Measurements from ENCODE around the gene CLEC4M. TPM values are rescaled to one million over a fixed set of nuclear protein-coding genes. Genes with fewer than 3 reads are reported as not detected.
"Not testable (repeated sequence)": the region's sequence is repeated elsewhere in the genome, so short reads cannot be mapped to it uniquely, and the experiment has no call there.

Gene CLEC4M
- total RNA-seq, 1 donor: not detected

DNA sequence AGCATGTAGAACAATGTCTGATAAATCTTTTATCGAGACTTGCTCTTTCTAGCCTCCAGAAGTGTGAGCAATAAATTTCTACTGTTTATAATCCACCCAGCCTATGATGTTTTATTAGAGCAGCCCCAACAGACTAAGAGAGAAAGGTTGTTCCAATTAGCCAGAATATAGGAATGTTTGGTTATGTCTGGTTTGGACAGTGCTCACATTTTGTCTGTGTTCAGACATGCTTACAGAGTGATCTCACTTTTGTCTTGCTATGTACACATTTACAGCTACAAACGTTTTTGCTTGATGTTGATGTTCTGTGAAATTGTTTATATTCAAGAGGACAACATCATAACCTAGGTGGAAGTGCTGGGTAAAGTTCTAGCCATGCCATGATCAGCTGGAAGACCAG, 48.9 kb downstream of the CLEC4M start:
- DNase-seq (ENCODE audit: low read depth): no peak
- TF ChIP-seq, protein P1, sequence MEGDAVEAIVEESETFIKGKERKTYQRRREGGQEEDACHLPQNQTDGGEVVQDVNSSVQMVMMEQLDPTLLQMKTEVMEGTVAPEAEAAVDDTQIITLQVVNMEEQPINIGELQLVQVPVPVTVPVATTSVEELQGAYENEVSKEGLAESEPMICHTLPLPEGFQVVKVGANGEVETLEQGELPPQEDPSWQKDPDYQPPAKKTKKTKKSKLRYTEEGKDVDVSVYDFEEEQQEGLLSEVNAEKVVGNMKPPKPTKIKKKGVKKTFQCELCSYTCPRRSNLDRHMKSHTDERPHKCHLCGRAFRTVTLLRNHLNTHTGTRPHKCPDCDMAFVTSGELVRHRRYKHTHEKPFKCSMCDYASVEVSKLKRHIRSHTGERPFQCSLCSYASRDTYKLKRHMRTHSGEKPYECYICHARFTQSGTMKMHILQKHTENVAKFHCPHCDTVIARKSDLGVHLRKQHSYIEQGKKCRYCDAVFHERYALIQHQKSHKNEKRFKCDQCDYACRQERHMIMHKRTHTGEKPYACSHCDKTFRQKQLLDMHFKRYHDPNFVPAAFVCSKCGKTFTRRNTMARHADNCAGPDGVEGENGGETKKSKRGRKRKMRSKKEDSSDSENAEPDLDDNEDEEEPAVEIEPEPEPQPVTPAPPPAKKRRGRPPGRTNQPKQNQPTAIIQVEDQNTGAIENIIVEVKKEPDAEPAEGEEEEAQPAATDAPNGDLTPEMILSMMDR (IDR thresholded peaks at IDR 0.05; ENCODE audit: insufficient read depth, low read length): no peak
- H3K4me3 ChIP-seq (ENCODE audit: low read depth, low read length): no peak overlapping the region

DNA sequence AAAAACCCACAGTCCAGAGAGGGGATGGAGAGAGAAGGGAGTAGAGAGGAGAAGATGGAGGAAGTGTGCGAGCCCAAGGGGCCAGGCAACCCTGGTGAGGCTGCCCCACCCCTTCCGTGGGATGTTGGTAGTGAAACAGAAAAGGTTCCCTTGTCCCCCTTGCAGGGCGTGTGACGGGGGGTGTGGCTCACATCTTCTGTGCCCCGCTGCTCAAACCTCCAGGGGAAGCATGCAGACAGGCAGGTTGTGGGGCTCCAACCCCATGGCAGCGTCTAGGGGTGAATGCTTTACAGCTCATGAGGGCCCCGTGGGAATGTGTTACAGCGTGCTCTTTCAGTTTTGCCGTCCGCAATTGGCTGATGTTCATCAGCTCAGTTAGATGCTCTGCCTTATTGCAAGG, 52.3 kb downstream of the CLEC4M start:
- no peak for DNase-seq (ENCODE audit: low read depth)
- TF ChIP-seq, protein P1 (IDR thresholded peaks at IDR 0.05; ENCODE audit: insufficient read depth, low read length): no peak
- no peak overlapping the region for H3K4me3 ChIP-seq (ENCODE audit: low read depth, low read length)

DNA sequence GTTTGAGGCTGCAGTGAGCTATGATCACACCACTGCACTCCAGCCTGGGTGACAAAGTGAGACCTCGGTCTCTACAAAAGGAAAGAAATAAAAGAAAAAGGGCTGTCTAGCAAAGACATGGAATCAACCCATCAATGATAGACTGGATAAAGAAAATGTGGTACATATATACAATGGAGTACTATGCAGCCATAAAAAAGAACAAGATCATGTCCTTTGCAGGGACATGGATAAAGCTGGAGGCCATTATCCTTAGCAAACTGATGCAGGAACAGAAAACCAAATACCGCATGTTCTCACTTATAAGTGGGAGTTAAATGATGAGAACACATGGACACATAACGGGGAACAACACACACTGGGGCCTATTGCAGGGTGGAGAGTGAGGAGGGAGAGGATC, 53.0 kb downstream of the CLEC4M start:
- DNase-seq (ENCODE audit: low read depth); H3K4me3 ChIP-seq (ENCODE audit: low read depth, low read length): not testable (repeated sequence)

DNA sequence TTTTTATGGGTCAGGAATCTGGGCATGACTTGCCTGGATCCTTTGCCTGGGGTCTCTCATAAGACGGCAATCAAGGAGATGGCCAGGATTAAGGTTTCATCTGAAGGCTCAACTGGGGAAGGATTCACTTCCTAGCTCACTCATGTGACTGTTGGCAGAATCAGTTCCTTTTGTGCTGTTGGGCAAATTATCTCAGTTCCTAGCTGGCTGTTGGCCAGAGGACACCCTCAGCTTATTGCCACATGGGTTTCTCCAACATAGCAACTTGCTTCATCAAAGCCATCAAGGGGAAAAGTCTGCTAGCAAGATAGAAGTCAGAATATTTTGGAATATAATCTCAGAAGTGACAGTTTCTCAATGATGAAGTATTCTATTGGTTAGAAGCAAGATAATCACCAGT, 54.8 kb downstream of the CLEC4M start:
- TF ChIP-seq, protein P1 (IDR thresholded peaks at IDR 0.05; ENCODE audit: insufficient read depth, low read length): no peak
- H3K4me3 ChIP-seq (ENCODE audit: low read depth, low read length): no peak overlapping the region
- no peak for DNase-seq (ENCODE audit: low read depth)

DNA sequence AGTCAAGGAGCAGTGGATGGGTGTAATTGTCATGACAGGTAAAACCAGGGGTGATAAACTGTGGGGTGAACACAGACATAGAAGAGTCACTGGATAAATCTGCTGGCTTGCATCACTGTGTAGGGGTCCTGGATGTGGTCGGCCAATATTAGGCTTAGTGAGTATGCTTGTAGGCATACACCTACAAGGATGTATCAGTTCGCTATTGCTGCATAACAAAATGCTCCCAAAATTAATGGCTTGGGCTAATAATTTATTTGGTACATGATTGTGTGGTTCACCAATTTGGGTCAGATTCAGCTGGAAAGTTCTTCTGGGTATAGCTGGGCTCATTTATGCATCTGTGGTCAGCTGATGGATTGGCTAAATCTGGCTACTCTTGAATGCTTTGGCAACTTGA, 55.8 kb downstream of the CLEC4M start:
- H3K4me3 ChIP-seq (ENCODE audit: low read depth, low read length): no peak overlapping the region
- DNase-seq (ENCODE audit: low read depth): no peak
- TF ChIP-seq, protein P1 (IDR thresholded peaks at IDR 0.05; ENCODE audit: insufficient read depth, low read length): no peak

Other genes starting within 250 kb of the CLEC4M start
- gene ZNF358, start 247.1 kb upstream of the CLEC4M start, total RNA-seq (ENCODE audit: low replicate concordance): 33.9 and 113 TPM in 2 replicates
- 12.0 and 17.3 TPM in 2 replicates for gene MCOLN1, start 240.6 kb upstream of the CLEC4M start, total RNA-seq (ENCODE audit: low replicate concordance)
- 67.8 and 123 TPM in 2 replicates for gene PNPLA6, start 227.5 kb upstream of the CLEC4M start, total RNA-seq (ENCODE audit: low replicate concordance)
- gene CAMSAP3, start 167.4 kb upstream of the CLEC4M start, total RNA-seq (ENCODE audit: low replicate concordance): not detected in 2 replicates
- 26.9 and 30.5 TPM in 2 replicates for gene XAB2, start 133.7 kb upstream of the CLEC4M start, total RNA-seq (ENCODE audit: low replicate concordance)
- 7.1 and 35.2 TPM in 2 replicates for gene PET100, start 133.4 kb upstream of the CLEC4M start, total RNA-seq (ENCODE audit: low replicate concordance)
- gene PCP2, start 129.5 kb upstream of the CLEC4M start, total RNA-seq (ENCODE audit: low replicate concordance): not detected in 2 replicates
- 0.90 and 2.8 TPM in 2 replicates for gene STXBP2, start 126.1 kb upstream of the CLEC4M start, total RNA-seq (ENCODE audit: low replicate concordance)
- not detected in 2 replicates for gene RETN, start 94.2 kb upstream of the CLEC4M start, total RNA-seq (ENCODE audit: low replicate concordance)
- gene MCEMP1, start 86.2 kb upstream of the CLEC4M start, total RNA-seq (ENCODE audit: low replicate concordance): not detected in 2 replicates
- 26.3 and 38.8 TPM in 2 replicates for gene TRAPPC5, start 82.4 kb upstream of the CLEC4M start, total RNA-seq (ENCODE audit: low replicate concordance)
- gene FCER2, start 61.1 kb upstream of the CLEC4M start, total RNA-seq (ENCODE audit: low replicate concordance): not detected in 2 replicates
- not detected in 2 replicates for gene CLEC4G, start 31.1 kb upstream of the CLEC4M start, total RNA-seq (ENCODE audit: low replicate concordance)
- not detected in 2 replicates for gene CD209, start 15.7 kb upstream of the CLEC4M start, total RNA-seq (ENCODE audit: low replicate concordance)
- 16.6 and 22.3 TPM in 2 replicates for gene EVI5L, start 67.0 kb downstream of the CLEC4M start, total RNA-seq (ENCODE audit: low replicate concordance)
- 0.09 and 0.90 TPM in 2 replicates for gene PRR36, start 111.1 kb downstream of the CLEC4M start, total RNA-seq (ENCODE audit: low replicate concordance)
- gene LRRC8E, start 125.3 kb downstream of the CLEC4M start, total RNA-seq (ENCODE audit: low replicate concordance): 2.1 and 5.2 TPM in 2 replicates
- gene MAP2K7, start 140.6 kb downstream of the CLEC4M start, total RNA-seq (ENCODE audit: low replicate concordance): 3.4 and 10.2 TPM in 2 replicates
- gene TGFBR3L, start 151.6 kb downstream of the CLEC4M start, total RNA-seq (ENCODE audit: low replicate concordance): 0.99 and 1.3 TPM in 2 replicates
- 17.3 and 27.8 TPM in 2 replicates for gene SNAPC2, start 157.1 kb downstream of the CLEC4M start, total RNA-seq (ENCODE audit: low replicate concordance)
- 2.8 and 4.1 TPM in 2 replicates for gene CTXN1, start 162.9 kb downstream of the CLEC4M start, total RNA-seq (ENCODE audit: low replicate concordance)
- gene TIMM44, start 180.4 kb downstream of the CLEC4M start, total RNA-seq (ENCODE audit: low replicate concordance): 36.5 and 40.7 TPM in 2 replicates
- 5.8 and 34.1 TPM in 2 replicates for gene ELAVL1, start 242.4 kb downstream of the CLEC4M start, total RNA-seq (ENCODE audit: low replicate concordance)